ENCODE data around the gene FOXE3.
A peak's percentile ranks its signal among the peaks of the same experiment; 100 is the strongest.

FOXE3 gene

GRCh38 chr1:47436979-47437446, 20.9 kb downstream of the FOXE3 start:
- H3K36me3 Mint-ChIP-seq, result no peaks in the 10 kb centered on the region
- H3K27me3 Mint-ChIP-seq, result peaks cover 33% of the 10 kb centered on the region
- H3K4me3 Mint-ChIP-seq, result peak overlapping the region; percentile 94
- H3K27ac Mint-ChIP-seq, result peak overlapping the region; percentile 62
- H3K4me1 Mint-ChIP-seq, result peaks cover 32% of the 10 kb centered on the region
- peak; percentile 17 for ATAC-seq
- no peaks in the 10 kb centered on the region for H3K9me3 Mint-ChIP-seq

- Mint-ChIP-seq H3K4me1 (peaks cover 26% of the 10 kb centered on the region), H3K36me3 (no peaks in the 10 kb centered on the region), H3K4me3 (peak within 1 kb of the TSS; percentile 94), H3K27ac (peak within 1 kb of the TSS; percentile 62), H3K9me3 (no peaks in the 10 kb centered on the region), H3K27me3 (peaks cover 27% of the 10 kb centered on the region)
- peak; percentile 93 for ATAC-seq
These were observed 21.5 kb downstream of the FOXE3 start, which contains the start of gene FOXD2 for GRCh38 chr1:47437447-47438164. Gene FOXD2 (plus strand): TSS chr1:47438044. CDS start chr1:47438136, 92 bp downstream.

- no peak for ATAC-seq
- peaks cover 18% of the 10 kb centered on the region for H3K4me1 Mint-ChIP-seq
These were observed 22.3 kb downstream of the FOXE3 start for GRCh38 chr1:47438165-47439016.

GRCh38 chr1:47439017-47439818, 23.1 kb downstream of the FOXE3 start:
- Mint-ChIP-seq H3K9me3 (no peaks in the 10 kb centered on the region), H3K36me3 (no peaks in the 10 kb centered on the region), H3K4me1 (peaks cover 14% of the 10 kb centered on the region), H3K27ac (no peak overlapping the region), H3K4me3 (peak overlapping the region; percentile 16), H3K27me3 (peaks cover 11% of the 10 kb centered on the region)
- ATAC-seq, result no peak

More at GRCh38 chr1:47438165-47439016, 22.3 kb downstream of the FOXE3 start:
- Mint-ChIP-seq H3K36me3 (no peaks in the 10 kb centered on the region), H3K9me3 (no peaks in the 10 kb centered on the region), H3K27ac (no peak overlapping the region), H3K4me3 (peak overlapping the region; percentile 94), H3K27me3 (peaks cover 19% of the 10 kb centered on the region)

GRCh38 chr1:47439819-47440598, 23.9 kb downstream of the FOXE3 start:
- H3K9me3 Mint-ChIP-seq, result no peaks in the 10 kb centered on the region
- peaks cover 16% of the 10 kb centered on the region for H3K4me1 Mint-ChIP-seq
- H3K27ac Mint-ChIP-seq, result no peak overlapping the region
- peaks cover 3% of the 10 kb centered on the region for H3K27me3 Mint-ChIP-seq
- H3K36me3 Mint-ChIP-seq, result no peaks in the 10 kb centered on the region
- peak overlapping the region; percentile 24 for H3K4me3 Mint-ChIP-seq
- ATAC-seq, result no peak

- no peak overlapping the region for H3K27ac Mint-ChIP-seq
- H3K27me3 Mint-ChIP-seq, result no peaks in the 10 kb centered on the region
- no peaks in the 10 kb centered on the region for H3K36me3 Mint-ChIP-seq
- H3K4me1 Mint-ChIP-seq, result peaks cover 19% of the 10 kb centered on the region
- H3K9me3 Mint-ChIP-seq, result no peaks in the 10 kb centered on the region
- no peak for ATAC-seq
- no peak overlapping the region for H3K4me3 Mint-ChIP-seq
These were observed 24.6 kb downstream of the FOXE3 start for GRCh38 chr1:47440599-47441081.

GRCh38 chr1:47441450-47442106, 25.5 kb downstream of the FOXE3 start:
- H3K4me3 Mint-ChIP-seq, result no peak overlapping the region
- no peak for ATAC-seq
- no peaks in the 10 kb centered on the region for H3K27me3 Mint-ChIP-seq
- no peak overlapping the region for H3K27ac Mint-ChIP-seq
- H3K36me3 Mint-ChIP-seq, result no peaks in the 10 kb centered on the region
- H3K4me1 Mint-ChIP-seq, result peaks cover 14% of the 10 kb centered on the region
- no peaks in the 10 kb centered on the region for H3K9me3 Mint-ChIP-seq

DNA sequence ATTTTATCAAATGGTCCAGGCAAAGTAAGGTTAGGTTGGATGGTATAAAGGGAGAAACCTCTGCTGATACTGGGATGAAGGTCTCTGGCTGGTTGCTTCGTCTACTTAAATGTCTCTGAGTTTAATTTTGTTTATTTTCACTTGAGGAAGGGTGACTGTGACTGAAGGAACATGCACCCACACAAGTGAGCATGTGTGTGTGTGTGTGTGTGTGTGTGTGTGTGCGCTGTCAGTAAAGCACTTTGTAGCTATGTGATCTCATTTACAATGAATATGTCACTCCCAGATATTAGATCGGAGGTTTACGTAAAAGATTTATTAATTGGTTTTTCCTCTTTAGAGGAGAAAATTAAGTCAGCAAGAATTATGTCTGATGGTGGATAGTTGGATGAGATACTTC, 26.1 kb downstream of the FOXE3 start:
- no peak overlapping the region for H3K27ac Mint-ChIP-seq
- no peaks in the 10 kb centered on the region for H3K36me3 Mint-ChIP-seq
- peaks cover 11% of the 10 kb centered on the region for H3K4me1 Mint-ChIP-seq
- no peak for ATAC-seq
- H3K27me3 Mint-ChIP-seq, result no peaks in the 10 kb centered on the region
- H3K4me3 Mint-ChIP-seq, result no peak overlapping the region
- no peaks in the 10 kb centered on the region for H3K9me3 Mint-ChIP-seq

DNA sequence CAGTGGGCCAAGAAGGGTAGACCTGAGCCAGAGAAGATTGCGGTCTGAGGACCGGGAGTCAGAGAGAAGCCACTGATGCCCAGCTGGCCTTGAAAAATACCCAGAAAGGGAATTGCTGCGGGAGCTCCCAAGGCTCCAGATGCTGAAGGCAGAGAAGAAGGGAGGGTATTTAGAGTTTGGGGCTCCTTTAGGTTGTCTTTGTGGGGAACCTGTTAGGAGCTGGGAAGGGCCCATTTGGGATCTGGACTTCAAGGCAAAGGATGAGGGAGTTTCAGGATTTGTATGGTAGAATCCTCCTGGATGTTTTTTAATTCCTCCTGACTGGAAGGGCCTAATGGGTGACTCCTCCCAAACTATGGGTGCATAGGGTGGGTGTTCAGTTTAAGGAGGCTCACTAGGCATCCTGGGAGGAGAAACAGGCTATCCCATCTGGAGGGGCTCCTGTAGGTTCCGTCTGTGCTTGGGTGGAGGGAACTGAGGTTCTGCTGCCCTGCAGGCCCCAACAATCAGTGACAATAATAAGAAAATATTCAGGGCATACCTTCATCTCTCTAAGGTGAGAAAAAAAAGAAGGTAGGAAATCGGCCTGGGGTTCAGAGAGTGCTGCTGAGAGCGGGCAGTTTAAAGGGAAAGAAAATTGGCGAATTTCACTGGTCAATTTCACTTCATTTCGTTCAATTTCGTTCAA, 26.9 kb downstream of the FOXE3 start:
- no peak overlapping the region for H3K4me3 Mint-ChIP-seq
- H3K9me3 Mint-ChIP-seq, result no peaks in the 10 kb centered on the region
- no peaks in the 10 kb centered on the region for H3K36me3 Mint-ChIP-seq
- H3K4me1 Mint-ChIP-seq, result peaks cover 11% of the 10 kb centered on the region
- no peaks in the 10 kb centered on the region for H3K27me3 Mint-ChIP-seq
- H3K27ac Mint-ChIP-seq, result no peak overlapping the region
- no peak for ATAC-seq

DNA sequence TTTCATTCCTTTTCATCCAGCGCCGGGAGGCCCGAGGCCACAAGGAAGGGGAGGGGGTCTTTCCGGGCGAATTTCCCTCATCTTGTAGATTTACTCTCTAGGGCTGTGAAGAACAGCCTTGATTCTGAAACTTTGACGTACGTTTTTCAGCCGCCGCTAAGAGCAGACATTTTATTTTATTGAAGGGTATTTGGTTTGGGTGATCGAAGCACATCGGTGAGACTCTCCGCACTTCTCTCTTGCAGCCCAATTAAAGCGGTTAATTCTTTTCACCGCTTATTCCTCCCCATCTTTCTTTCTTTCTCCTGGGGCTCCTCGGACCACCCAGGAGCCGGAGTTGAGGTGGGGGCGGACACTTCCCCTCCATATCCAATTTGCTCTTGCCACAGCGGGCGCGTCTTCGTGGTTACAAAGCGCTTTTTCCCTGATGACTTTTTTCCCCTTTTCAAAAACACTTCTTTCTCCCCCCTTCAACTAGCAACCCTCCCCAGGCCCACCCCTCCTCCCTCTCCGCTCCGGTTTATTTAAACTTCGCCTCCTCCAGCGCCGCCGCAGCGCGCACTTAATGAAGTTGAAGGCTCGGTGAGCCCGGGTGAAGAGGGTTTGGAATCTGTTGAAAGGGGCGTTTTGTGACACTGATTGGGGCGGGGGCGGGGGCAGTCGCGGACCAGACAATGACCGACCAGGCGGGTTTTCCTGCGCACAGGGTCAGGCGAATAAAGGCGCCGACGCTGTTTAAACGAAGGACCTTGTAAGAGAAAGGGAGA, 27.6 kb downstream of the FOXE3 start:
- Mint-ChIP-seq H3K9me3 (no peaks in the 10 kb centered on the region), H3K36me3 (no peaks in the 10 kb centered on the region), H3K27ac (no peak overlapping the region), H3K27me3 (no peaks in the 10 kb centered on the region), H3K4me3 (no peak overlapping the region), H3K4me1 (peaks cover 11% of the 10 kb centered on the region)
- no peak for ATAC-seq

GRCh38 chr1:47444297-47444561, 28.1 kb downstream of the FOXE3 start:
- H3K4me1 Mint-ChIP-seq, result peaks cover 11% of the 10 kb centered on the region
- no peaks in the 10 kb centered on the region for H3K27me3 Mint-ChIP-seq
- no peaks in the 10 kb centered on the region for H3K9me3 Mint-ChIP-seq
- peak overlapping the region; percentile 47 for H3K4me3 Mint-ChIP-seq
- no peak overlapping the region for H3K27ac Mint-ChIP-seq
- no peaks in the 10 kb centered on the region for H3K36me3 Mint-ChIP-seq
- ATAC-seq, result no peak

DNA sequence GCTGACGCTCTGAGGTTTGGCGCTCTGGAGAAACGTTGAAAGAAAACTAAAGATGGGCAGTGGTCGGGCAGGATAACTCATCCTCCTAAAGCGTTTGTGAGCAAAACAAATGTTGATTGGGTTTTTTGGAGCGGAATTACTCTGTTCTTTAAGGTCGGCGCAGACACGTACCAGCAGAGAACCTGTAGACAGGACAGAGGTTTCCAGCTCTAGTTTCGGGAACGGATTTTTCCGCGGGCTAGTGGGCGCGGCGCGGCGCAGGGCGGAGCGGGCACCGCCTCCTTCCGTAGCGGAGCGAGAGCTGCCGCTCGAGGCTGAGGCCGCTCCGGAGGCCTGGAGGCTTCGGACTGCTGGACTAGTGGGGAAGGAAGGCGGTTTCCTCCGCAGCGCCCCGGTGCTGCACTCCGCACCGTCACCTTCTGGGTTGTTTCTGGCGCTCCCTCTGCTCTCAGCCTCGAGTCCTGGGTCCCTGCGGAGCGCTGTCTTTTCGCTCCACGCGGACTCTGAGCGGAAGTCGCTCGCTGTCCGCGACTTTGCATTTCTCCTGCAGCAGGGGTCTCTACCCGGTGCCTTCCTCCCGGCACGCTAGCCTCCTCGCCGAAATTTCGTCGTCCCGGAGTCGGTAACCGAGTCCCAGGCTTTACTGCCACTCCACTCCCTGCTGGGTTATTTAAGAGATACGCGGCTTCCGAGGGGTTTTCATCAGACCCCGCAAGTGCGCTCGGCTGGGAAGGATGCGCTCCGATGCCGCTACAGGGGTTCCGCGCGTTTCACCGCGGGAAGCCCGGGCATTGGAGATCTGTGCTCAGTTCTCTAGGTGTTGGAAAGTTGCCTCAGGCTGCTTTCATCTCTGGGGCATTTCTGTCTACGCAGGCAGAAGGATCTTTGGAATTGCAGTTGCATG, 28.7 kb downstream of the FOXE3 start:
- Mint-ChIP-seq H3K27me3 (no peaks in the 10 kb centered on the region), H3K36me3 (no peaks in the 10 kb centered on the region), H3K4me1 (peaks cover 11% of the 10 kb centered on the region), H3K9me3 (no peaks in the 10 kb centered on the region), H3K27ac (no peak overlapping the region), H3K4me3 (peak overlapping the region; percentile 47)
- ATAC-seq, result no peak
